HUES64 (cell line): Measurements from ENCODE around the gene TBX2.
"Not testable (repeated sequence)": the region's sequence is repeated elsewhere in the genome, so short reads cannot be mapped to it uniquely, and the experiment has no call there.

Experiments
- H3K27ac ChIP-seq: 2 replicates; pipeline ENCODE4 v1.7.0; 2013; ENCODE audit warnings: low read depth, low read length, inconsistent platforms
- H3K27me3 ChIP-seq: 2 replicates; pipeline ENCODE4 v1.6.1; 2013; ENCODE audit warnings: mild to moderate bottlenecking, low read length; ENCODE audit not compliant: insufficient read depth
- H3K36me3 ChIP-seq: 2 replicates; pipeline ENCODE4 v1.6.1; 2013; ENCODE audit warnings: mild to moderate bottlenecking, low read length; ENCODE audit not compliant: insufficient read depth
- H3K4me1 ChIP-seq: 2 replicates; pipeline ENCODE4 v1.6.1; 2013; ENCODE audit warnings: mild to moderate bottlenecking, low read length, moderate library complexity; ENCODE audit not compliant: insufficient read depth
- H3K4me3 ChIP-seq: 2 replicates; pipeline ENCODE4 v1.5.1; 2013; ENCODE audit warnings: mild to moderate bottlenecking, low read length, moderate library complexity
- H3K9ac ChIP-seq: 2 replicates; pipeline ENCODE4 v1.6.1; 2013; ENCODE audit warnings: mild to moderate bottlenecking, low read depth, low read length
- H3K9me3 ChIP-seq: 2 replicates; pipeline ENCODE4 v1.6.1; 2013; ENCODE audit warnings: low read depth, low read length; ENCODE audit not compliant: insufficient read depth
- WGBS: fragments of 150-250, 120-280 bp; methylation state at CpG from one replicate; pipeline ENCODE4 v1.1.7; 2013; ENCODE audit warnings: missing lambda C conversion rate; 5-methylcytosine and 5-hydroxymethylcytosine counted together

The TBX2 gene

DNA sequence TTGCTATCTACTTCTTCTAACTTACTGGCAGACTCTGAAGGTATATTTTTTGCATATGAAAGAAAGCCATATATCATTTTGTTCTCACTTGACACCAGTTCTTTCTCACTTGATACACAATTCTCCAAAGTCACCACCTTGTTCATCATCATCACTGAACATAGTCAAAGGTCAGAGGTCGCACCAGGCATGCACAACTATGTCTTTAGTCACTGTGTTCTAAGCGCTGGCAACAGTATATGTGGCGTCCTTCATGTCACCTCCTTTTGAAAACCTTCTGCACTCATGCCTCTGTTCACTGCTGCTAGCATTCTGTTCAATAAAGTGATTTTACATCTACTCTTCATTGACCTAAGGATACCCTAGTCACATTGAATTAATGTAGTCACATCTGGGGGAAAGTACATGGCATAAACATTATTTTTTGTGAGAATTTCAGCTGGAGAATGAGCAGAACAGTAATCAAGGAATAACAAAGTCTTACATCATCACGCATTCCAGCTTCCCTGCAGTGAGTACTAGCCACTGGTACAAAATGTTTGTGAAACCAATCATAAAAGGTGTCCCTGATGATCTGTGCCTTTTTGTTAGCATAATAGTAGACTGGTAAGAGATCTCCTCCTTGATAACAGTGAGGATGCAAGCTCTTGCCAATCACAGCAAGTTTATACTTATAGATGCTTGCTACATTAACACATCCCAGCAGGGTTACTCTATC lies 32.1 kb downstream of the TBX2 start:
- no peaks in the 10 kb centered on the region for H3K4me1 ChIP-seq
- no peaks in the 10 kb centered on the region for H3K36me3 ChIP-seq
- no peaks in the 10 kb centered on the region for H3K27me3 ChIP-seq
- no peak overlapping the region for H3K27ac ChIP-seq
- 90% methylated on average over 4 of the region's 4 CpGs for WGBS
- no peak overlapping the region for H3K9ac ChIP-seq
- H3K9me3 ChIP-seq = no peaks in the 10 kb centered on the region
- no peak overlapping the region for H3K4me3 ChIP-seq

DNA sequence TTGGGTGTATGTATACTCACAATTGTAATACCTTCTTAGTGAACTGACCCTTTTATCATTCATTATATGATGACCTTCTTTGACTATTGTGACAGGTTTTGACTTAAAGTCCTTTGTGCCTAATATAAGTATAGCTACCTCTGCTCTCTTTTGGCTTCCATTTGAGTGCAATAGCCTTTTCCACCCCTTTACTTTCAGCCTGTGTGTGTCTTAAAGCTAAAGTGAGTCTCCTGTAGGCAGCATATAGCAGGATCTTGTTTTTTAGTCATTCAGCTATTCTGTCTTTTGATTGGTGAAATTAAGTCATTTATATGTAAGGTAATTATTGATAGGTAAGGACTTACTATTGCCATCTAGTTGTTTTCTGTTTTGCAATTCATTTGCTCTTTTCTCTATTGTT lies 36.6 kb downstream of the TBX2 start:
- no peaks in the 10 kb centered on the region for H3K9me3 ChIP-seq
- no peak overlapping the region for H3K9ac ChIP-seq
- no peak overlapping the region for H3K27ac ChIP-seq
- H3K36me3 ChIP-seq = no peaks in the 10 kb centered on the region
- H3K4me3 ChIP-seq = no peak overlapping the region
- no peaks in the 10 kb centered on the region for H3K4me1 ChIP-seq
- H3K27me3 ChIP-seq = 0 out of 2 replicates have a peak, but pooled peaks cover 3% of the 10 kb centered on the region

DNA sequence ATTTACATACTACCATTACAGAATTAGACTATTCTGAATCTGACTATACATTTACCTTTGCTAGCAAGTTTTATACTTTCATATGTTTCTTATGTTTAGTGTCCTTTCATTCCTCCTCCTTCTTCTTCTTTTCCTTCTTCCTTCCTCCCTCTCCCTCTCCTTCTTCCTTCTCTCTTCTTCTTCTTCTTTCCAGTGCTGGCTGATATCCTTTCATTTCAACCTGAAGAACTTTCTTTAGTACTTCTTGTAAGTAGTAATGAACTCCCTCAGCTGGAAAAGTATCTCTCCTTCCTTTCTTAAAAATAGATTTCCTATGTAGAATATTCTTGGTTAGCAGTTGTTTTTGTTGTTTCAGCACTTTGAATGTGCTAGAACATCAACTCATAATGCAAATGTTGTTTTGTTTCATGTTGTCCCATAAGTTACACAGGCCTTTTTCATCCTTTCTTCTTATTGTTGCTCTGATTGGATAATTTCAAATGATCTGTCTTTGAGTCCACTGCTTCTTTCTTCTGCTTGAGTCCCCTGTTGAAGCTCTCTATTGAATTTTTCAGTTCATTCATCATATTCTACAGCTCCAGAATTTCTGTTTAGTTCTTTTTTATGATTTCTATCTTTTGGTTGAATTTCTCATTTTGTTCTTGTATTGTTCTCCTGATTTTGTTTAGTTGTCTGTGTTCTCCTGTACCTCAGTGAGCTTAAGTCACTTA lies 37.5 kb downstream of the TBX2 start:
- H3K9me3 ChIP-seq = no peaks in the 10 kb centered on the region
- 0 out of 2 replicates have a peak, but pooled peaks cover 3% of the 10 kb centered on the region for H3K27me3 ChIP-seq
- H3K4me3 ChIP-seq = no peak overlapping the region
- no peak overlapping the region for H3K9ac ChIP-seq
- H3K36me3 ChIP-seq = no peaks in the 10 kb centered on the region
- H3K4me1 ChIP-seq = no peaks in the 10 kb centered on the region
- no peak overlapping the region for H3K27ac ChIP-seq

- Histone ChIP-seq H3K36me3 (no peaks in the 10 kb centered on the region), H3K9ac (no peak overlapping the region), H3K4me3 (no peak overlapping the region), H3K4me1 (no peaks in the 10 kb centered on the region), H3K27ac (no peak overlapping the region), H3K27me3 (peaks cover 8% of the 10 kb centered on the region; the same call in 1 of the 2 replicates), H3K9me3 (no peaks in the 10 kb centered on the region)
Observed at GRCh38 chr17:61440697-61441096, 41.1 kb downstream of the TBX2 start.

DNA sequence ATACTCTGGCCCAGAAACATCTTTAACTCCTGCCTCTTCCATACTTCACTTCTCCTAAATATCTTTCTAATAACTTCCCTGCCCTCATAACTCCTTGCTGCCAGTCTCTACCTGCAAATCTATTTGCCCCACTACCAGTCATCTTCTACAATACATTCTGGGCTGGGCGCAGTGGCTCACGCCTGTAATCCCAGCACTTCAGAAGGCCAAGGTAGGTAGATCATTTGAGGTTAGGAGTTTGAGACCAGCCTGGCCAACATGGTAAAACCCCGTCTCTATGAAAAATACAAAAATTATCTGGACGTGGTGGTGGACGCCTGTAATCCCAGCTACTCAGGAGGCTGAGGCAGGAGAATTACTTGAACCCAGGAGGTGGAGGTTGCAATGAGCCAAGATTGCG lies 41.9 kb downstream of the TBX2 start:
- not testable (repeated sequence) for H3K27ac ChIP-seq, H3K4me3 ChIP-seq, H3K4me1 ChIP-seq, H3K36me3 ChIP-seq, H3K9me3 ChIP-seq, H3K9ac ChIP-seq
- peaks cover 16% of the 10 kb centered on the region for H3K27me3 ChIP-seq
- WGBS = 97% methylated on average over 6 of the region's 6 CpGs

DNA sequence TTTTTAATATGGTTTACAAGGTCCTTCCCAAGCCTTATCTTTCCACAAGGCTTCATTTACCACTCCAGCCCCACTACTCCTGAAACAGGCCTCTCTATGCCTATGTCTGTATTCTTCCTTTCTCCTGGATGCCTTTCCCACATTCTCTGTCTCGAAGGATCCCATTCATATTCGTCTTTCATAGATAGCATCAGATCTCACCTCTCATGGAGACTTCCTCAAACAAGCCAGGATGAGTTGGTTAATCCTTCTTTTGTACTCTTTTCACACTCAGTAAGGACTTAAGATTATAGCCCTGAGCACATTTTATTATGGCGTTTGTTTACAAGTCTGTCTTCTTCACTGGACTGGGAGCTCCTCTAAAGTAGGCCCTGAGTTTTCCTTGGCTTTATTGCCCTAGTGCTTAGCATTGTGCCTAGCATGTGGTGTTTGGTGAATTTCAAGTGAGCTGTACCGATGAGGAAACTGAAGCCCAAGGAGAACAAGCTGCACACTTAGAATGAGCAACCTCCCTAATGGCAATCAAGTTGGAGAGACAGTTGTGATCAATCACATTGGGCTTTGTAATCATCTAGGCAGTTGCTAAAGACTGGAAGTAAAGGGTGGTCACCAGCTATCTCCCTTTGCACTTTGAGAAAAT lies 42.6 kb downstream of the TBX2 start:
- no peak overlapping the region for H3K9ac ChIP-seq
- H3K4me3 ChIP-seq = no peak overlapping the region
- H3K27me3 ChIP-seq = peaks cover 24% of the 10 kb centered on the region
- no peak overlapping the region for H3K27ac ChIP-seq
- no peaks in the 10 kb centered on the region for H3K4me1 ChIP-seq
- no peaks in the 10 kb centered on the region for H3K36me3 ChIP-seq
- 65% methylated on average over 4 of the region's 4 CpGs for WGBS
- H3K9me3 ChIP-seq = no peaks in the 10 kb centered on the region

DNA sequence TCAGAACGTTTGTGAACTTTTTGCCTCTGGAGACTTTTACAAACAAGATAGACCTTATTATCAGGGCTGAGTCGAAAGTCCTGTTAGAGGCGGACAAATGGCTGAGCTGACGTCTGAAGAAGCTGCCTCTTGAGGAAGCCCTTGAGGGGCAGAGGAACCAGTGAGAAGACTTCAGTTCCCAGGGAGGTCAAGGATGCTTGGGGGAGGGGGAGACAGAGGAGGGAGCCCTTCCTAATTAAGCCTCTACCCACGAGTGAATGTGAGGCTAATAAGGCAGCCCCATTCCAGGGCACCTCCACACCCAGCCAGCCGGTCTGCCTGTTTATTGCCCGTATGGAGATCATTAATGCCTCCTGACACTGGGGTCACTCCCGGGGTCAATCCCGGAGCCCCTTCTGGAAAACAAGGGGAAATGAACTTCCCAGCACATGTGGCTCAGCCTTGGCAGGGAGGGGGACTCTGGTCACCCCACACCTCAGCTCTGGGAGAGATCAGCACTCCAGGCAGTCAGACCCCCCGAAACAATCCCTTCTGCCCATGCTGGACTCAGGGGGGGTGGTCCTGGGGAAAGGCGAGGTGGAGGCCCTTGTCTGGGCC lies 43.3 kb downstream of the TBX2 start:
- Histone ChIP-seq H3K9ac (no peak overlapping the region), H3K36me3 (no peaks in the 10 kb centered on the region), H3K4me1 (no peaks in the 10 kb centered on the region), H3K27ac (no peak overlapping the region), H3K27me3 (peaks cover 28% of the 10 kb centered on the region), H3K4me3 (no peak overlapping the region), H3K9me3 (no peaks in the 10 kb centered on the region)
- 89% methylated on average over 11 of the region's 11 CpGs for WGBS

GRCh38 chr17:61443475-61443882 lies 43.8 kb downstream of the TBX2 start:
- no peaks in the 10 kb centered on the region for H3K36me3 ChIP-seq
- peaks cover 34% of the 10 kb centered on the region for H3K27me3 ChIP-seq
- no peaks in the 10 kb centered on the region for H3K4me1 ChIP-seq
- no peak overlapping the region for H3K27ac ChIP-seq
- H3K9ac ChIP-seq = no peak overlapping the region
- no peak overlapping the region for H3K4me3 ChIP-seq
- WGBS = 88% methylated on average over 17 of the region's 18 CpGs
- no peaks in the 10 kb centered on the region for H3K9me3 ChIP-seq

DNA sequence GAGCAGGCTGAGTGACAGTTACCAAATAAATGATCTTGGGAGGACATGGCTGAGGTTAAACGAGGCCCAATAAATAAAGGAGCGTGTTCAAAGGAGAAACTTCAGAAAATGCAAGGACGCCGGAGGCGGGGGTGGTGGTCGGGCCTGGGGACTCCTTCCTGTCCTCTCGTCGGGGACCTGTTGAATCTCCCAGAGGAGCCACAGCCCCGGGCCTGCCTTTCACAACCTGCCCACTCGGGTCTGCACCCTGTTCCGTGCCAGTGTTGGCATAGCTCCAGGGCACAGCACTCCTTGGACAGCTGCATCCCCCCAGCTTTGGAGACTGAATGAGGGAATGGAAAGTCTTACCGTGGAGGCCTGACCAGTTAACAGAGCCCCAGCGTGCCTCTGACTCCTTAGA lies 44.4 kb downstream of the TBX2 start:
- Histone ChIP-seq H3K9ac (no peak overlapping the region), H3K36me3 (no peaks in the 10 kb centered on the region), H3K27ac (no peak overlapping the region), H3K4me1 (no peaks in the 10 kb centered on the region), H3K4me3 (no peak overlapping the region), H3K27me3 (peaks cover 39% of the 10 kb centered on the region), H3K9me3 (no peaks in the 10 kb centered on the region)
- WGBS = 93% methylated on average over 13 of the region's 13 CpGs

DNA sequence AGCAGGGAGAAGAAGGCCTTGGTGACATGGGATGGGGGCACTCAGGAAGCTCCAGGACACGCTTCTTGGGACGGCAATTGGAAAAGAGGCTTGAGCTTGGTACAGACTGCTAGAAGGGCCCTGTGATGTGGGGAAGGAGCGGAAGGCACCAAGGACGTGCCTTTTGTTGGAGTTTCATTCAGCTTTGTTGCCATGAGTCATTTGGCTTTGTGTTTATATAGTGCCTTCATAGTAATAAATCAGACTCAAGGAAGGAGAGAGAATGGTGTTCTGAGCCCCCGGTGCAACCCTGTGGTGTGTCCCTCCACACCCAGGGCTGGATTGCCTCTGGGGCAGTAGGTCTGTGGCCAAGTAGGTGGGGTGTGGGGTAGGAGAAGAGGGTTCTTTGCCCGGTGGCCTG lies 45.2 kb downstream of the TBX2 start:
- no peaks in the 10 kb centered on the region for H3K36me3 ChIP-seq
- no peaks in the 10 kb centered on the region for H3K4me1 ChIP-seq
- H3K9me3 ChIP-seq = no peaks in the 10 kb centered on the region
- H3K4me3 ChIP-seq = no peak overlapping the region
- no peak overlapping the region for H3K9ac ChIP-seq
- H3K27ac ChIP-seq = no peak overlapping the region
- H3K27me3 ChIP-seq = peaks cover 47% of the 10 kb centered on the region
- WGBS = 85% methylated on average over 6 of the region's 6 CpGs

GRCh38 chr17:61447358-61447757 lies 47.7 kb downstream of the TBX2 start:
- Histone ChIP-seq H3K4me3 (no peak overlapping the region), H3K27ac (no peak overlapping the region), H3K4me1 (no peaks in the 10 kb centered on the region), H3K9me3 (no peaks in the 10 kb centered on the region), H3K9ac (no peak overlapping the region), H3K27me3 (peaks cover 72% of the 10 kb centered on the region), H3K36me3 (no peaks in the 10 kb centered on the region)
